HCT116 (cell line): ENCODE results near the gene PPP3R1. TPM values are rescaled to one million over a fixed set of nuclear protein-coding genes. Genes with fewer than 3 reads are reported as not detected.

Experiments
- ATAC-seq: fragments of 200-7000 bp; cut with Tn5 transposase; 2 replicates; pipeline ENCODE4 v1.9.1; 2020; ENCODE audit warnings: mild to moderate bottlenecking, moderate library complexity
- BruUV-seq: library from RNA; stranded (reverse); fragments of 400-500 nt; replicated peaks from 2 replicates; lab custom pipeline; 2021; lab: Mats Ljungman, UMichigan
- CTCF ChIA-PET: fragments of 300-600 bp; sonication (Branson Sonifier 250); formaldehyde crosslinking; loops from one replicate; lab custom pipeline; 2021; ENCODE audit warnings: antibody characterized with exemption; lab: Charles Lee
- POLR2A ChIA-PET: fragments of 300-600, 350-600 bp; sonication (Branson Sonifier 250); formaldehyde crosslinking; loops from one replicate; lab custom pipeline; 2021; ENCODE audit warnings: antibody characterized with exemption; lab: Charles Lee
- RAD21 ChIA-PET, 2 experiments: fragments of 300-600 bp; sonication (Branson Sonifier 250); formaldehyde crosslinking; loops; one replicate each; lab custom pipeline; 2023; ENCODE audit warnings: low total read pairs in 2 of 2; ENCODE audit not compliant: uncharacterized antibody in 2 of 2, unreplicated experiment in 2 of 2, low non-redundant PET in 1 of 2; lab: Charles Lee
- DNase-seq: peaks from one replicate; pipeline ENCODE4 v3.0.0-alpha.2; 2010; ENCODE audit warnings: low read depth, low spot score
- H2AFZ ChIP-seq: fragments of 200-600 bp; shearing (Covaris generic), sonication (generic); 2 replicates; pipeline ENCODE4 v1.6.1; 2017; ENCODE audit warnings: low read depth, mixed run types, mixed read lengths, antibody characterized with exemption, low read length; ENCODE audit not compliant: poor library complexity, severe bottlenecking
- H3K27ac ChIP-seq: 2 replicates; pipeline ENCODE4 v1.5.1; 2012; ENCODE audit warnings: low read depth, low read length
- H3K27me3 ChIP-seq: fragments of 200-600 bp; sonication (generic); 2 replicates; pipeline ENCODE4 v1.6.1; 2016; ENCODE audit warnings: mixed run types, low read length, mixed read lengths; ENCODE audit not compliant: insufficient read depth
- H3K36me3 ChIP-seq, 2 experiments: fragments of 200-500 bp in 1 of 2; fragments of 200-600 bp in 1 of 2; sonication (Bioruptor generic) in 1 of 2; sonication (generic) in 1 of 2; 2 replicates each; pipeline versions ENCODE4 v1.5.1 to v1.6.1; 2014 to 2016; ENCODE audit warnings: low read length in 2 of 2, inconsistent platforms in 1 of 2, mixed read lengths in 1 of 2, mixed run types in 1 of 2; ENCODE audit not compliant: insufficient read depth in 2 of 2, control insufficient read depth in 1 of 2
- H3K4me1 ChIP-seq, 2 experiments: fragments of 200-600 bp in 1 of 2; sonication (generic) in 1 of 2; 2 replicates each; pipeline versions ENCODE4 v1.5.1 to v1.6.1; 2012 to 2017; ENCODE audit warnings: low read length in 2 of 2, inconsistent platforms in 1 of 2, mild to moderate bottlenecking in 1 of 2, mixed read lengths in 1 of 2, mixed run types in 1 of 2, moderate library complexity in 1 of 2; ENCODE audit not compliant: insufficient read depth in 2 of 2, control insufficient read depth in 1 of 2
- H3K4me2 ChIP-seq: fragments of 200-600 bp; sonication (generic); 2 replicates; pipeline ENCODE4 v1.6.1; 2017; ENCODE audit warnings: mixed run types, low read length, mixed read lengths
- H3K4me3 ChIP-seq, 2 experiments: fragments of 200-600 bp in 1 of 2; sonication (generic) in 1 of 2; replicated peaks in 1 of 2; 2 replicates each; pipeline ENCODE4 v1.5.1; 2011 to 2016; ENCODE audit warnings: low read length in 2 of 2, control low read depth in 1 of 2, low read depth in 1 of 2, mild to moderate bottlenecking in 1 of 2, mixed read lengths in 1 of 2, mixed run types in 1 of 2
- H3K79me2 ChIP-seq: fragments of 200-600 bp; sonication (generic); 2 replicates; pipeline ENCODE4 v1.6.1; 2017; ENCODE audit warnings: mild to moderate bottlenecking, mixed run types, low read length, moderate library complexity, mixed read lengths; ENCODE audit not compliant: insufficient read depth
- H3K9ac ChIP-seq: fragments of 200-600 bp; sonication (generic); 2 replicates; pipeline ENCODE4 v1.6.1; 2016; ENCODE audit warnings: low read length, mixed read lengths
- H3K9me2 ChIP-seq: fragments of 200-600 bp; sonication (generic), shearing (Covaris generic); 2 replicates; pipeline ENCODE4 v1.6.1; 2017; ENCODE audit warnings: mixed run types, mild to moderate bottlenecking, moderate library complexity; ENCODE audit not compliant: insufficient read depth
- H3K9me3 ChIP-seq, 2 experiments: fragments of 200-500 bp in 1 of 2; fragments of 200-600 bp in 1 of 2; sonication (Bioruptor generic) in 1 of 2; sonication (generic) in 1 of 2; 2 replicates each; pipeline ENCODE4 v1.6.1; 2014 to 2017; ENCODE audit warnings: low read length in 2 of 2, mixed read lengths in 2 of 2, inconsistent platforms in 1 of 2, low read depth in 1 of 2, mild to moderate bottlenecking in 1 of 2, mixed run types in 1 of 2, moderate library complexity in 1 of 2; ENCODE audit not compliant: control insufficient read depth in 1 of 2, insufficient read depth in 1 of 2
- H4K20me1 ChIP-seq: fragments of 200-600 bp; sonication (generic), shearing (Covaris generic); 2 replicates; pipeline ENCODE4 v1.6.1; 2017; ENCODE audit warnings: mixed run types, mild to moderate bottlenecking, moderate library complexity; ENCODE audit not compliant: insufficient read depth
- CEBPB ChIP-seq: IDR thresholded peaks from 2 replicates; pipeline ENCODE4 v1.6.1; 2012; ENCODE audit warnings: low read depth
- EZH2phosphoT487 ChIP-seq: fragments of 200-600 bp; IDR thresholded peaks from 2 replicates; pipeline ENCODE4 v1.6.1; 2018; ENCODE audit warnings: antibody characterized with exemption, borderline replicate concordance
- POLR2AphosphoS5 ChIP-seq: IDR thresholded peaks from 2 replicates; pipeline ENCODE4 v1.6.1; 2011; ENCODE audit warnings: mild to moderate bottlenecking, low read depth, low read length, moderate library complexity
- TCF7L2 ChIP-seq: IDR thresholded peaks from 2 replicates; pipeline ENCODE4 v1.7.0; 2011; ENCODE audit warnings: borderline replicate concordance, inconsistent platforms; ENCODE audit not compliant: insufficient read depth, insufficient read length; ENCODE audit errors: extremely low read depth
- intact Hi-C: fragments of 100-400 bp; cut with micrococcal nuclease; formaldehyde crosslinking; loops from 2 replicates; pipeline ENCODE4 v1.10.0; 2022
- total RNA-seq: library from RNA; stranded (reverse); gene quantifications from one replicate; pipeline ENCODE4 v1.2.1, GENCODE V29; 2021; ENCODE audit not compliant: unreplicated experiment
- TF ChIP-seq, protein P1 (sequence below): IDR thresholded peaks from 2 replicates; pipeline ENCODE4 v1.6.1; 2012

Gene PPP3R1
- total RNA-seq, 1 experiment from 2014 or later = 69.9 TPM

DNA sequence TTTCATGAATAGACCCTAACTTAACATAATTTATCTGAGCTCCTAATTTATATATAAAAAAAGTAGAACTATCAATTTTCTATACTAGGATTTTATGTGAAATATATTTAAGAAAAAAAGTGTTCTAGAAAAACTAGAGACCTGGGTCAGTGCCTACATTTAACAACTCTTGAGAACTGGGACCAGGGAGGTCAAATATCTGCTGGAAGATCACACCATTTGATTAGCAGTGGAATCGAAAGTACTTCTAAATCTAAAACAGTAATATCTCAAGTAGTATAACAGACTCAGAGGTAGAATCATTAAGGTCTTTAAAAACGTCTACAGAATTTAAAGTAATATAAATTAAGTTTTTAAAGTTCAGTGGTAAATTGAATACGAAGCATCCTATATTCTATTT is 34.6 kb downstream of the PPP3R1 start:
- peaks cover 17% of the 10 kb centered on the region; the same call in 1 of the 2 replicates for H4K20me1 ChIP-seq
- no peaks in the 10 kb centered on the region for H3K9me3 ChIP-seq
- H3K9me2 ChIP-seq = no peaks in the 10 kb centered on the region
- no peak overlapping the region for H3K9ac ChIP-seq
- ChIA-PET POLR2A (no interaction called here), RAD21 (no interaction called here), CTCF (interaction anchor here (1.9 kb wide), 1 partner anchor 22 kb away, joined by 7 read pairs; no protein-coding TSS in a partner anchor)
- H3K79me2 ChIP-seq = peaks cover 100% of the 10 kb centered on the region
- H3K27ac ChIP-seq = no peak overlapping the region
- H3K36me3 ChIP-seq = no peaks in the 10 kb centered on the region; a peak in 1 of 4 replicates
- intact Hi-C loops = no loop called here
- H3K27me3 ChIP-seq = no peaks in the 10 kb centered on the region
- no peak overlapping the region for H2AFZ ChIP-seq
- TF ChIP-seq, protein P1, sequence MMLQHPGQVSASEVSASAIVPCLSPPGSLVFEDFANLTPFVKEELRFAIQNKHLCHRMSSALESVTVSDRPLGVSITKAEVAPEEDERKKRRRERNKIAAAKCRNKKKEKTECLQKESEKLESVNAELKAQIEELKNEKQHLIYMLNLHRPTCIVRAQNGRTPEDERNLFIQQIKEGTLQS = no peak
- TF ChIP-seq POLR2AphosphoS5 (no peak), CEBPB (no peak)
- ATAC-seq (no peak), DNase-seq (no peak)
- no peak overlapping the region for H3K4me3 ChIP-seq
- no TSS peak for BruUV-seq
- no peak overlapping the region for H3K4me2 ChIP-seq
- H3K4me1 ChIP-seq = no peaks in the 10 kb centered on the region; a peak in 1 of 4 replicates

DNA sequence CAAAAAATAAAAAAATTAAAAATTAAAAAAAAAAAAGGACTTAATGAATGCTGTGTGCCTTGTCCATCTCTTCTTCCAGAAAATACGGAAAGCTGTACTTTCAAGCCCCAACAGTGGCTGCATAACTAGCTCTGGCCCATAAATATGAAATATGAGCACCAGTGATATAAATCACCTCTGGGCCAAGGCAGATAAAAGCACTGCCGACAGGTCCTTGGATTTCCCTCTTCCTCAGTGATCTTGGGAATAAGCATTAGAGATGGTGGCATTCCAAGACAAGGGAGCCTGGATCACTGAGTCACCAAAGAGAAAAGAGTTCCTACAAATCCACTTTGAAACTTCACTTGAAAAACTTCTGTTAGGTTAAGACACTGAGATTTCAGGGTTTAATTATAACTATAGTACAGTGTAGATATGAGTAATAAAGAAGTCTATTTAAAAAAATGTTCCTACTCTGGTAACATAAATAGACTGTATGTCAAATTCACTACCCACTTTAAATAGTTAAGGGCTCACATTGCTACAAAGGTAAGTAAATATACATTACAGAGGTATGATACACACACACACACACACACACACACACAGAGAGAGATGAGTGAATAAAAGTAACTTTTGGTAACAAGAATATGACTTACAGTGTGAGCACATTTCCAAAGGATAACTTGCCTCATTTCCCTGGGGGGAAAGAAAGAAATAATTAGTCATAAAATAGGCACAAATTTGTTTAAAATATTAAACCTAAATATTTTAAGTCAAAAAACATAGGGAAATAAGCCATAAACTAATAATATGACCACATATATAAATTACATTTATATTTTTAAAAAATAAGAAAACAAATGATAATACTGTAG is 35.6 kb downstream of the PPP3R1 start:
- H3K27ac ChIP-seq = no peak overlapping the region
- no peak overlapping the region for H3K9ac ChIP-seq
- DNase-seq (no peak), ATAC-seq (no peak)
- H3K9me2 ChIP-seq = no peaks in the 10 kb centered on the region
- BruUV-seq = no TSS peak
- ChIA-PET POLR2A (no interaction called here), RAD21 (no interaction called here), CTCF (interaction anchor here (1.9 kb wide), 1 partner anchor 21 kb away, joined by 7 read pairs; no protein-coding TSS in a partner anchor)
- no peak overlapping the region for H2AFZ ChIP-seq
- H3K4me3 ChIP-seq = no peak overlapping the region
- H3K36me3 ChIP-seq = no peaks in the 10 kb centered on the region; a peak in 1 of 4 replicates
- intact Hi-C loops = no loop called here
- H4K20me1 ChIP-seq = peaks cover 17% of the 10 kb centered on the region; the same call in 1 of the 2 replicates
- no peak overlapping the region for H3K4me2 ChIP-seq
- H3K9me3 ChIP-seq = no peaks in the 10 kb centered on the region
- H3K27me3 ChIP-seq = no peaks in the 10 kb centered on the region
- H3K4me1 ChIP-seq = no peaks in the 10 kb centered on the region; a peak in 1 of 4 replicates
- TF ChIP-seq TCF7L2 (peak; percentile 65), EZH2phosphoT487 (no peak)
- peaks cover 100% of the 10 kb centered on the region for H3K79me2 ChIP-seq
